HCT116 (cell line): ENCODE data around the gene PLEKHA8.

ENCODE experiments used
- CBX3 ChIP-seq: IDR thresholded peaks from 2 replicates; pipeline ENCODE4 v1.6.1; 2012; ENCODE audit warnings: low read depth
- EZH2phosphoT487 ChIP-seq: fragments of 200-600 bp; IDR thresholded peaks from 2 replicates; pipeline ENCODE4 v1.6.1; 2018; ENCODE audit warnings: antibody characterized with exemption, borderline replicate concordance
- JUND ChIP-seq: IDR thresholded peaks from 2 replicates; pipeline ENCODE4 v1.6.1; 2012
- POLR2A ChIP-seq: IDR thresholded peaks from 2 replicates; pipeline ENCODE4 v1.7.0; 2011; ENCODE audit warnings: borderline replicate concordance; ENCODE audit not compliant: insufficient read depth, insufficient read length; ENCODE audit errors: extremely low read depth
- POLR2AphosphoS5 ChIP-seq: IDR thresholded peaks from 2 replicates; pipeline ENCODE4 v1.6.1; 2011; ENCODE audit warnings: mild to moderate bottlenecking, low read depth, low read length, moderate library complexity
- SIN3A ChIP-seq: IDR thresholded peaks from 2 replicates; pipeline ENCODE4 v1.6.1; 2012; ENCODE audit warnings: low read depth
- TCF7L2 ChIP-seq: IDR thresholded peaks from 2 replicates; pipeline ENCODE4 v1.7.0; 2011; ENCODE audit warnings: borderline replicate concordance, inconsistent platforms; ENCODE audit not compliant: insufficient read depth, insufficient read length; ENCODE audit errors: extremely low read depth
- TF ChIP-seq, protein P1 (sequence below): IDR thresholded peaks from 2 replicates; pipeline ENCODE4 v1.6.1; 2012; ENCODE audit warnings: low read depth
- TF ChIP-seq, protein P2 (sequence below), 3 experiments: fragments of 200-600 bp in 1 of 3; sonication (generic) in 1 of 3; IDR thresholded peaks in 2 of 3; conservative IDR thresholded peaks in 1 of 3; 2 replicates each; pipeline ENCODE4 v1.5.1; 2012 to 2017; ENCODE audit warnings: low read depth in 2 of 3, low read length in 2 of 3, antibody characterized with exemption in 1 of 3, borderline replicate concordance in 1 of 3, control low read depth in 1 of 3, mild to moderate bottlenecking in 1 of 3, mixed read lengths in 1 of 3, mixed run types in 1 of 3, moderate library complexity in 1 of 3; ENCODE audit not compliant: insufficient read depth in 1 of 3

DNA sequence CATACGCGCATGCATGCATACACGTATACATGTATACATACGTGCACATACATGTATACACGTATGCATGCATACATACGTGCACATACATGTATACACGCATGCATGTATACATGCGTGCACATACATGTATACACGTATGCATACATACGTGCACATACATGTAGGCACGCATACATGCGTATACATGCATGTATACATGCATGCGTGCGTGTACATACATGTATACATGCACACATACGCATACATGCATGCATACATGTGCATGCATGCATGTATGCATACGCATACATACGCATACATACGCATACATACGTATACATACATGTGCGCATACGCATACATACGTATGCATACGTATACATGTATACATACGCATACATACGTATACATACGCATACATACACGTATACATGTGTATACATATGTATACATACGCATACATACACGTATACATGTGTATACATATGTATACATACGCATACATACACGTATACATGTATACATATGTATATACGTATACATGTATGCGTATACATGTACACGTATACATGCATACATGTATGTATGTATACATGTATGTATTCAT, 87.6 kb downstream of the PLEKHA8 start:
- TF ChIP-seq, protein P1, sequence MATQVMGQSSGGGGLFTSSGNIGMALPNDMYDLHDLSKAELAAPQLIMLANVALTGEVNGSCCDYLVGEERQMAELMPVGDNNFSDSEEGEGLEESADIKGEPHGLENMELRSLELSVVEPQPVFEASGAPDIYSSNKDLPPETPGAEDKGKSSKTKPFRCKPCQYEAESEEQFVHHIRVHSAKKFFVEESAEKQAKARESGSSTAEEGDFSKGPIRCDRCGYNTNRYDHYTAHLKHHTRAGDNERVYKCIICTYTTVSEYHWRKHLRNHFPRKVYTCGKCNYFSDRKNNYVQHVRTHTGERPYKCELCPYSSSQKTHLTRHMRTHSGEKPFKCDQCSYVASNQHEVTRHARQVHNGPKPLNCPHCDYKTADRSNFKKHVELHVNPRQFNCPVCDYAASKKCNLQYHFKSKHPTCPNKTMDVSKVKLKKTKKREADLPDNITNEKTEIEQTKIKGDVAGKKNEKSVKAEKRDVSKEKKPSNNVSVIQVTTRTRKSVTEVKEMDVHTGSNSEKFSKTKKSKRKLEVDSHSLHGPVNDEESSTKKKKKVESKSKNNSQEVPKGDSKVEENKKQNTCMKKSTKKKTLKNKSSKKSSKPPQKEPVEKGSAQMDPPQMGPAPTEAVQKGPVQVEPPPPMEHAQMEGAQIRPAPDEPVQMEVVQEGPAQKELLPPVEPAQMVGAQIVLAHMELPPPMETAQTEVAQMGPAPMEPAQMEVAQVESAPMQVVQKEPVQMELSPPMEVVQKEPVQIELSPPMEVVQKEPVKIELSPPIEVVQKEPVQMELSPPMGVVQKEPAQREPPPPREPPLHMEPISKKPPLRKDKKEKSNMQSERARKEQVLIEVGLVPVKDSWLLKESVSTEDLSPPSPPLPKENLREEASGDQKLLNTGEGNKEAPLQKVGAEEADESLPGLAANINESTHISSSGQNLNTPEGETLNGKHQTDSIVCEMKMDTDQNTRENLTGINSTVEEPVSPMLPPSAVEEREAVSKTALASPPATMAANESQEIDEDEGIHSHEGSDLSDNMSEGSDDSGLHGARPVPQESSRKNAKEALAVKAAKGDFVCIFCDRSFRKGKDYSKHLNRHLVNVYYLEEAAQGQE, result no peak
- TF ChIP-seq SIN3A, result no peak
- no peak for TF ChIP-seq POLR2A
- no peak for TF ChIP-seq JUND
- no peak for TF ChIP-seq TCF7L2
- no peak for TF ChIP-seq EZH2phosphoT487
- TF ChIP-seq, protein P2, sequence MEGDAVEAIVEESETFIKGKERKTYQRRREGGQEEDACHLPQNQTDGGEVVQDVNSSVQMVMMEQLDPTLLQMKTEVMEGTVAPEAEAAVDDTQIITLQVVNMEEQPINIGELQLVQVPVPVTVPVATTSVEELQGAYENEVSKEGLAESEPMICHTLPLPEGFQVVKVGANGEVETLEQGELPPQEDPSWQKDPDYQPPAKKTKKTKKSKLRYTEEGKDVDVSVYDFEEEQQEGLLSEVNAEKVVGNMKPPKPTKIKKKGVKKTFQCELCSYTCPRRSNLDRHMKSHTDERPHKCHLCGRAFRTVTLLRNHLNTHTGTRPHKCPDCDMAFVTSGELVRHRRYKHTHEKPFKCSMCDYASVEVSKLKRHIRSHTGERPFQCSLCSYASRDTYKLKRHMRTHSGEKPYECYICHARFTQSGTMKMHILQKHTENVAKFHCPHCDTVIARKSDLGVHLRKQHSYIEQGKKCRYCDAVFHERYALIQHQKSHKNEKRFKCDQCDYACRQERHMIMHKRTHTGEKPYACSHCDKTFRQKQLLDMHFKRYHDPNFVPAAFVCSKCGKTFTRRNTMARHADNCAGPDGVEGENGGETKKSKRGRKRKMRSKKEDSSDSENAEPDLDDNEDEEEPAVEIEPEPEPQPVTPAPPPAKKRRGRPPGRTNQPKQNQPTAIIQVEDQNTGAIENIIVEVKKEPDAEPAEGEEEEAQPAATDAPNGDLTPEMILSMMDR (IDR thresholded peaks at IDR 0.05 in 2 of 3, conservative IDR thresholded peaks at IDR 0.05 in 1 of 3; ENCODE audit: borderline replicate concordance in 1 of 3, insufficient read depth in 1 of 3, low read depth in 2 of 3, low read length in 2 of 3), result no peak
- TF ChIP-seq CBX3, result no peak
- TF ChIP-seq POLR2AphosphoS5, result no peak
